G401.6 (cell line): Measurements from ENCODE around the gene PC.
A peak's percentile ranks its signal among the peaks of the same experiment; 100 is the strongest.

Experiments
- FAIRE-seq: peaks from 2 replicates; lab custom pipeline; 2012; peaks lifted over from hg19 to GRCh38; lab: Jason Lieb, UNC

The PC gene

DNA sequence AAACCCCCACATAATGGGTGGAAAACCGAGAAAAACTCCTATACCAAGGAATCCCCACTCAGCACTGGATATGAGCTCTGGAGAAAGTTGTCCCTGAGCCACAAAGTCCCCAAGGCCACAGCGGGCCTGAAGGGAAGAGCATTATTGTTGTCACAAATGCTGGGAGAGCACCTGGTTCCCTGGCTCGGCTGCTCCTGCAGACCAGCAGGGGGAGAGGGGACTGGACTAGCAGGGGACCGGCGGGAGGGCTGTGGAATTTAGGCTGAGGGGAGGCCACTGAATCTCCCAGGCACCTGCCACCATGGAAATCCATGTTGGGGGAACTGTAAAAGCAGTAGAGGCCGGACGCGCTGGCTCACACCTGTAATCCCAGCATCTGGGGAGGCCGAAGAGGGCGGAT, 7.0 kb downstream of the PC start:
- no peak for FAIRE-seq

DNA sequence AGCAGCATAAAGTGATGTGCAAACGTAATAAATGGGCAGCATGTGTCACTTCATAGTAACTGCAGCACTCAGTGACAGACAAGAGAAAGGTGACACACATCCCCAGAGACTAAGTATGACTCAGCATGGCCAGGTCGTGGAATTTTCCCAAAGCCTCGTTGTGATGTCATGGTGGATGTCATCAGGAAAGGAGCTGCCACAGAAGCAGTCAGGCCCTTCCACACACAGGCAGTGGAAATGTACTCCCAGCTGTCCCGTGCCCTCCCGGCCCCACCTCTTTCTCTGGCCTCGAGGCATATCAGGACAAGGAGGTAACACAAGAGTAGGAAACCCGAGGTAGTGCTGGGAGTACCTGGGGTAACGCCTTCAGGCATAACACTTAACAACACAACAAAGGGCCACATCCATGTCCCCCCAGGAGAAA, 8.1 kb downstream of the PC start:
- no peak for FAIRE-seq

DNA sequence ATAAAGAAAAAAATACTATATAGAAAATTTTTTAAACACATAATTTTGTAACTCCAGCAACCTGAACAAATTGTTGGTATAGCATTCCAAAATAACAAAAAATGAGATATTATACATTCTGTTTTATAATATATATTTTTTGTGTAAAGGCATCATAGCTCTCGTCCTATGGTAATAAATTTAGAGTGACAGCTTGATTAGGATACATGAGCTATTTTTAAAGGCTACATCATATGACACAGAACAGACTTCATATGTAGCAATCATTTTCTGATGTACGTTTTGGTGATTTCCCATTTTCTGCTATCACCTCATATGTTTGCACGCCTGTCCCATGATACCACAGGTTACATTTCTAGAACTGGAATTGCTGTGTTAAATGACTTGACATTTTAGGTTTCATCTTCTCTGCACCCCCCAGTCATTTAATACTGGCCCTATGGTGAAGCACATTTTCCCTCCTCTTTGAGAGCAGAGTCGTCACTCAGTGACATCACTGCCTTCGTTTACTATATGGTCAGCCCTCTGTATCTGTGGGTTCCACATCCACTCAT, 19.5 kb downstream of the PC start:
- FAIRE-seq, result peak; percentile 3

DNA sequence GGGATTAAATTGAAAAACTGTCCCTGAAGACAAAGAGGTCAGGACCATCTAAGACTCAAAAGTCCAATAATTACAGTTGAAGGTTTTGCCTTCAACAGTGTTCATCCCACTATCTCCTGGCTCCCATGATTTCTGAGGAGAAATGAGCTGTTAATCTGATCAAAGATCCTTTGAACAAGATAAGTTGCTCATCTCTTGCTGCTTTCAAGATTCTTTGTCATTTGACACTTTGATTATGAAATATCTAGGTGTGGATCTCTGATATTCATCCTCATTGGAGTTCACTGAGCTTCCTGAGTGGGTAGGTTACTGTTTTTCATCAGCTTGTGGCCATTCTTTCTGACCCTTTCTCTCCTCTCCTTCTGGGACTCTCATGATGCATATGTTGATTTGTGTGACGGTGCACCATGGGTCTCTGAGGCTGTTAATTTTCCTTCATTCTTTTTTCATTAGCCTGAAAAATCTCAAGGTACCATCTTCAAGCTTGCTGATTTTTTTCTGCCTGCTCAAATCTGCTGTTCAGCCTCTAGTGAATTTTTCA, 20.9 kb downstream of the PC start:
- no peak for FAIRE-seq

DNA sequence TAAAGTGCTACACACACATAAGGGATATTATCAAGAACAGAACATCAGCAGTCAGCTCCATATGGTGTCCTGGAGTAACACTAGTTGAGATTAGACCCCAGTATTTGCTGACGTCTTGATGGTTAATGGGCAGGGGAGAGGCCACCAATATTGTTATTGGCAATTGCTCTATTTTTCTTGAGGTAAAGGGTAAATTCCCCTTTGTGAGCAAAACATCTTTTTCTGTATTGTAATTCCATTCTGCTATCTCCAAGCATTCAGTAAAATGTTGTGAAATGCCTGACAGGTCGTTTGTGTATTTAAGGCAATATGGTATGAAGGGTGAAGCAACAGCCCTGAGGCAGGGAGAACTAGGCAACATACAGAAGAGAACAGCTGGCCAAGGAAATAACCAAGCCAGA, 21.9 kb downstream of the PC start:
- no peak for FAIRE-seq

DNA sequence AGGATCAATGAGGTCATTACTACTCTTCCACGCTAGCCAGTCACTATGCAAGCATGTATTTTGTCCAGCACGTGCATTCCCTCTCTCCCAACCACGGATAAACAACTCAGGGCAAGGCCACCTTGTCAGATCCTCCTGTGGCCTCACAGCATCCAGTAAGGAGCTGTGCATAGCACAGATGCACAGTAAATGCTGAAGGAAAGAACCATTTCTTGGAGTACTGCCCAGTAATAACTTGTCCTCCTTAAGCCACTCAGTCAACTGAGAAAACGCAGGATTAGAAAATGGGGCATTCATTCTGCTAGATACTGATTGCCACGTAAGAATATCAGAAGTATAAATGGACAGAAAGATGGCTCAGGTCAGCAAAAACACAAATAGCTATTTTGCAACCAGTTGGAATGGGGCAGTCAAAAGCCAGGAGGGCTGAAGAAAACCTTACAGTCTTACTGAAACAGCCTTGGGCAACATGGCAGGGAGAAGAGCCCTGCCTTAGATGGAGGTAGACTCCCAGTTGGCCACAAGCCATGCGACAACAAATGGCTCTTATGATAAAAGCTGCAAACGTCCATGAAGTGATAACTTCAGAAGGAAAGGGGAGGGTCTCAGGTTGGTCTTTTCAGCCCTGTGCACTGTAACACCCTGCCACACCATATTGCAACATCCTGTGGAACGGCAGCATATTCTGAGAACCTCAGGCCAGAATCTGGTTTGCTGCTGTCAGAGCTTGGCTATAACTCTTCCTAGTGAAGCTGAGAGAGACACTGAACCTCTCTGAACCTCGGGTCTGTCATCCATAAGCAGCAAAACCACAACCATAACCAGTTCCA, 23.0 kb downstream of the PC start:
- no peak for FAIRE-seq

DNA sequence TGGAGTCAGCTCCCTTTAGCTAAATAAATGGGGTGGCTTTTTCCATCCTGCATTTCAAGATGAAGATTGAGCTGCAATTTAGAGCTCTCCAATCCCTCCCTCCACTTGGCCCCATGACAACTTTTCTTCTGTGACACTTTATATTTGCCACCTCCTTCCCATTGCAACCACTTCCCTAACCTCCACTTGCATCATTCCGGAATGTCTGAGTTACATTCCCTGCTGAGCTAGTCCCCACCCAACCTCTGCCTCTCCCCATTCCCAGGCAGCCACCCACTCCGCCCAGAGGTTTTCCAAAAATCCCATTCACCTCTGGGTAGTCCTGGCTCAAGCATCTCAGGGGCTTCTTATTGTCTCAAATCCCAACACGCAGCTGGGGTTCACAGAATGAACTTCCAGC, 24.7 kb downstream of the PC start:
- FAIRE-seq, result no peak

DNA sequence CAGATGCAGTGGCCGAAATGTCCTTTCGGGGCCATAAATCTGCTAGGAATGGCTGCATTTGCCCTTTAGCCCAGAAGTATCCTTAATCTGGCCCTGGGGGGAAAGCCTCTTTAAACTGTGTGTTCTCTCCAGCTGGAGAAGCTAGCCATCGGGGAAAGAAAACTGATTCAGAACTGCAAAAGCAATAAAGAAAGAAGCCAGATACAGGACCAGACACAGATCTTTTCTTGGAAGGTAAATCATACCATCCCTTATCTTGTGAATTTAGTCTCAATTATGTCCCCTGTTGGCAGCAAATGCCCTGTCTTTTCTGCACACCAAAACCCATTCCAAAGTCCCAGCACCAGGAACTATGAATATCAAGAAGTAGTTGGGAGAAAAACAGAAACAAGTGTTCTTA, 25.6 kb downstream of the PC start:
- no peak for FAIRE-seq

DNA sequence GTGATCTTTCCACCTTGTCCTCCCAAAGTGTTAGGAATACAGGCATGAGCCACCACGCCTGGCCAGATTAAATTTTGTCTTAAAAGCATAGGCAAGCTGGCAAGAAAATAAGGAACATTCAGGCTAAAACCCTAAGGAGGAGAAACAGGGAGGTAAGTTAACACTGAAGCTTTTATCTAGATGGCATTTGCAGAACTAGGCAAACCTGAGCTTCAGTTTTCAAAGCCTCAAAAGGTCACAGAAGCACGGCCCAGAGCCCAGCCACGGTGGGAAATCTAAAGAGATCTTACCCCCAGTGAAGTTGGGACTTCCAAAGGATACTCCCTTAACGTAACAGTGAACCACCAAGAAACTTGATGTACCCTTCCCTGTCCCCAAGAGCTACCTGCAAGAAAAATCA, 28.4 kb downstream of the PC start:
- FAIRE-seq, result no peak

DNA sequence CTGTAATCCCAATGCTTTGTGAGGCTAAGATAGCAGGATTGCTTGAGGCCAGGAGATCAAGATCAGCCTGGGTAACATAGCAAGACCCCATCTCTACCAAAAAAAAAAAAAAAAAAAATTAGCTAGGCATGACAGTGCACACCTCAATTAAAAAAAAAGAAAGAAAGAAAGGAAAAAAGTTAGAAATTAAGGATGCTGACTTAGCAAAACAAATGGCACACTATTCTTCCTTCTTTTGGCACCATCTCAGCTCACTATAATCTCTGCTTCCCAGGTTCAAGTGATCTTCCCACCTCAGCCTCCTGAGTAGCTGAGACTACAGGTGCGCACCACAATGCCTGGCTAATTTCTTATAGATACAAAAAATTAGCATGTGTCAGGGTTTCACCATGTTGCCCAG, 33.9 kb downstream of the PC start:
- no peak for FAIRE-seq

DNA sequence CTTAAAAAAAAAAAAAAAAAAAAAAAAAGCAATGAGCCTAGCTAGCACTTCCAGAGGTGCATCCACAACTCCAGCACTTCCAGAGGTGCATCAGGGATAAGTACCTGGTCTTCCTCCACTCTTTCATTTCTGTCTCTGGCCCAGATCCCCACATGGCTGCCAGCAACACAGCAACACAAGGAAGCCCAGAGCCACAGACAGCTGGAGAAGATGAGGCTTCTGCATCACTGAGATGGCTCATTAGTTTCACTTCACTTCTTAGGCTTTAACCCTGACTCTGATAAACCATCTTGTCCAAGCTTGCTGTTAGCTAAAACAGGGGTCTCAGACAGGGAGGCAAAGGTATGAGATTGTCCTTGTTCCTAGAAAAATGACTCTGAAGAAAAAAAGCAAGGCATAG, 35.6 kb downstream of the PC start:
- FAIRE-seq, result no peak

DNA sequence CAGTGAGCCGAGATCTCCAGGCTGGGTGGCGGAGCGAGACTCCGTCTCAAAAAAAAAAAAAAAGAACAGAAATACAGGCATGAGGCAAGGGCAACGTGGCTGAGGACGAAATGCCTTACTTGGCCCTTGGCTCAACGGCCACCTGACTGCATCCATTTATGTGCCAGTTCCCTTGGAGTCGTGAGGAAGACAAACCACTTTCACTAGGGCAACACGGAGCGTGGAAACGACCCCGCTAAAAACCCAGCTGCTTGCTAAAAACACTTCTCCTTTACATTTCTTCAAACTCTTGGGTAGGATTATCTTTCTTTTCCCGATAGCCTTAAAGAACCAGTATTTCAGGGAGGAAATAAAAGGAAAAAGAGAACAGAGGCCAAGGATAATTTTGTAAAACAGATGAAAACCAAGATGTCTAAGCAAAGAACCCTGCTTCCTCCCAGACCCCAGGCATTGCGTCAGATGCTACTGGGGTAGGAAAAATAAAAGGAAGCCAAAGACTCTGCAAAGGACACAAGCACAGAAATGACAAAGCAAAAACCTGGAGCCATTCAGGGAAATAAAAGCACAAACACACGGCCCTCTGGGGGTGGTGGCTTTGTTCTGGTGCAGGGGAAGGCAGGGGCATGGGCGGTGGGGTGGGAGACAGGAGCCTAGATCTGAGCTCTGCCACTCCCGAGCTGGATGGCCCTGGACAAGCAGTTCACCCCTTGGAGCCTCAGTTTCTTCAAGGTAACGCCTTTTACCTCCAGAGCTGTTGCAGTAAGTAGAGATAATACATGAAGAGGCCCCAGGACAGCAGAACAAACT, 37.0 kb downstream of the PC start:
- no peak for FAIRE-seq

DNA sequence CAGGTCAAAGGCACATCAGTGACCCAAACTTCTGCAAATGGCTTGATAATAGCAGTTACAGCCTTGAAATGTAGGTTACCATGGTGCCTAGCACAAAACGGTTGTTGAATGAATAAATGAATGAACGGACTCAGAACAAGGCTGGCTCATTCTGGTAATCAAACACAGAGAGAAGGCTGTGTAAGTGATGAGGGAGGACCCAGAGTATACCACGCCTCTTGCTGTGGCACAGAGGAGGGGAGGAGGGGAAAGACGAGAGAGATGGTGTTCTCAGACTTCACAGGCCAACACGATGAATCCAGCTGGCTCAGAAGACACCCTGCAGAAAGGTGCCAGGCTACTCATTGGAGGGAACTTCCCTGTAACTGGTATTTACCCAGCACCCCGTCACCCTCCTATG, 38.3 kb downstream of the PC start:
- no peak for FAIRE-seq

DNA sequence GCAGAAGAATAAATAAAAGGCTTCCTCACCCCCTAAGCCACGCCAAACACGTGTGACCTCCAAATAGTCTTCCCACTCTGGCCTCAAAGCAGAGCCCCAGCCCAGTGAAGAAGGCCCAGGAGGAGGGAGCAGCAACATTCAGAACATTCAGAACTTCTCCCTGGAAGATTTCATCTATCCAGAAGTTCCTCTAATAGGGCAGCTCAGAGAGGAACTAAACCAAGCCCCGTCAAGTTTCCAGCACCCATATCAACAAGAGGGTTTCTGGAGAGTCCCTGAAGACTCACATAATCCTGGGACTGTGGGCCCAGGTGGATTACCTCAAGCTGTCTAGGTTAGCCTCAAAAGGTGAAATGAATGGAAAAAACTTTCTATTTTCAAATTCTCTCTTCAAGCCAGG, 39.4 kb downstream of the PC start:
- no peak for FAIRE-seq

DNA sequence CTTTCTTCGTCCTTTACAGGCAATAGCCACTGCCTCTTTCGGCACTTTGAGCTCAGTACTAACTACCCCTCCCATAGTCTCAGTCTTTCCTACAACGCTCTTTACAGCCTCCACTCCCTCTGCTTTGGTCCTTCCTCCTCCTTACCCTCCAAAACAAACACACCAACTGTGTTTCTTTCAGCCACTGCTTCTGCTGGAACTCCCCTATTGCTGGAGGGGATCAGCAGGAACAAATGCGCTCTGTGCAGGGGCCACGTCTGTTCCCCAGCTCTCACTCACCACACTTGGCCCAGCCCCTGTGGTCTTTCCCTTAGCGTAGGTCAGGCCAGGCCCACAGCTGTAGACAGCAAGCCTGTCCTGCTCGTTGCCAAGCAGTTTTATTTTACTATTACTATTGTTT, 42.3 kb downstream of the PC start:
- no peak for FAIRE-seq

DNA sequence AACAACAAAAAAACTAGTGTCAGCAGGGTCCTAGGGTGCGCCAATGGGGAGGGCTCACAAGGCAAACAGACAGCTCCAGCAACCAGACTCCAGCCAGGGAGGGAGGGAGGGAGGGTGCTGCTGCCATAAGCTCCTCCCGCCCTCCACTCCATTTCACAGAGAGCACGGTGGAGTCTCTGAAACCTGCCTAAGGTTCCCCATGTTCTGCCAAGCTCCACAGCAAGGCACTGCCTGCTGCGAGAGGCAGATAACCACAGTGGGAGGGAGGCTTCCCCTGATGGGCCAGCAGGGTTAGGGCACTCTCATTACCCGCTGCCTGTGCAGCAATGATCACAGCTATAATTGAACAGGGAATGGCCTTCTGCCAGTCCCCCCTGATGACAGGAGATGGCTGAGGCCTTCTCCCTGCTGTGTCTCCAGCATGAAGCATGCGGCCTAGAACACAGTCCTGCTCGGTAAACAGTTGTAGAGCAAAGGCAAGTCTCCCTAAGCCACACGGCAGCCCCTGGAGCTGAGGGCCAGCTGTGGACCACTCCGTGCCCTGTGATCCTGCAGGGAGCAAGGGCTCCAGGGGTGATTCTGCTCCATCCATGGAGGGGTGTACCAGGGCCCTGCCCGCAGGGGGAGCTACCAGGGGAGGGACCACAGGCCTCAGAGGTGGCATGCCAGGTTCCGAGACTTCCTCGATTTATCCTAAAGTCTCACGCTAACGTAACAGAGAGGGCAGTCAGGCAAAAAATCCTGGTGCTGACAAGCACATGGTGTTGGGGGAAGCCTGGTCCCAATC, 42.9 kb downstream of the PC start:
- no peak for FAIRE-seq

DNA sequence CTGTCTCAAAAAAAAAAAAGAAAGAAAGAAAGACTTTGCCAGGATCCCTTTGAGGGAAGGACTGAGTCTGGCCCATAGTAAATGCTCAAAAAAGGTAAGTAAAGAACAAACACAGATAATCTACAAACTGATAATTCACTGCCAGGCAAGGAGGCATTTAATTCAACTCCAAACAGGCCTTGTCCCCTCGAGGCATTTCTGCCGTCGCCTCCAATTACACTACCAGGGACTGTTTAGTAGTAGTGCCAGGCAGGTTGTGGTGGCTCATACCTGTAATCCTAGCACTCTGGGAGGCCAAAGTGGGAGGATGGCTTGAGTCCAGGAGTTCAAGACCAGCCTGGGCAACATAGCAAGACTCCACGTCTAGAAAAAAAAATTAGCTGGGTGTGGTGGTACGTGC, 43.7 kb downstream of the PC start:
- no peak for FAIRE-seq

DNA sequence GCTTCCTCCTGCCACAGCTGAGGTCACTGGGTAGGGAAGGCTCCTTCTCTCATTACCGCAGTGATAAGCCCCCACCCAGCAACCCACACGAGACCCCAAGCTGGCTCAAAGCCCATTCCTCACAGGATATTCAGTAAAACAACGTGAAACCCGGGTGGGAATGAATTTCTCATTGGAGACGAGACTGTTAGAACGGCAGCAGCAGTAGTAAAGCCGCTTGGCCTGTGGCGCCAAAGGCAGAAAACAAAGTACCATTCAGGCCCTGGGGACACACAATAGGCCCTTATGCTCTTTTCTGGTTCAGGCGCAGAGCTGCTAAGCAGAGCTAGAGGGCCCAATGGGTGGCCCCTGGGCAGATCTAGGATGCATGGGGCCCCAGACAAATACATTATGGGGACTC, 45.3 kb downstream of the PC start:
- no peak for FAIRE-seq

DNA sequence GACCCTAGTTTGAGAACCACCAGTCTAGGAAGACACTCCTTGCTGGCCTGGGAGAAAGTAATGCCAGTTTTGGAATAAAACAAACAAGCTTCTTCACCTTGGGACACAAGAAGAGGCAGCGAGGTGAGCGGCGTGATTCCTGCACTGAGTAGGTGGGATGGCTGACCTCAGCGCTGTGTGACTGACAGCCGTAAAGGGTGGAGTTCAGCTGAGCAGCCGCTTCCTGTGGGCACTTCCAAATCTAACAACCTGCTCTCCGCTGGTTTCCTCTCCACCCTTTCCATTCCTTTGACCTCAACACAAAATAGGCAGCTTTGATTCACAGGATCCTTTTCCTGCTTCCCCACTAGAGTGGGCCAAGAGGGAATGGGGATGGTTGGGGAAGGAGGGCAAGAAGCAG, 45.8 kb downstream of the PC start:
- no peak for FAIRE-seq

DNA sequence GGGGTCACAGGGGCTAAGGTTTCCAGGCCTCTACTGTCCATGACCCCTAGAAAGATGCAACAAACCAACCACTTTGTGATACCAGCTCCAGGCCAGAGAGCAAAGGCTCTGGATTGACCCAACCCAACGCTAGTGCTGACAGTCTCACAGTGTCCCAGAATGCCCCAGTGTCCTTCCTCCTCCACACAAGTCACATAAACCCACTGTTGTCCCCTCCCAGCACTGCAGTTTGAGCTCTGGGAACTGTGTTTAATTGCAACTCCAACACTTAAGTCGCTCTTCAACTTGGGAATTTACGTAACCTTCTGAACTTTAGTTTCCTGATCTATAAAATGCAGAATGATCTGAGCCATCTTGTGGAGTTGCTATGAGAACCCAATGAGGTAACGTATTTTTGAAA, 47.5 kb downstream of the PC start:
- FAIRE-seq, result no peak

DNA sequence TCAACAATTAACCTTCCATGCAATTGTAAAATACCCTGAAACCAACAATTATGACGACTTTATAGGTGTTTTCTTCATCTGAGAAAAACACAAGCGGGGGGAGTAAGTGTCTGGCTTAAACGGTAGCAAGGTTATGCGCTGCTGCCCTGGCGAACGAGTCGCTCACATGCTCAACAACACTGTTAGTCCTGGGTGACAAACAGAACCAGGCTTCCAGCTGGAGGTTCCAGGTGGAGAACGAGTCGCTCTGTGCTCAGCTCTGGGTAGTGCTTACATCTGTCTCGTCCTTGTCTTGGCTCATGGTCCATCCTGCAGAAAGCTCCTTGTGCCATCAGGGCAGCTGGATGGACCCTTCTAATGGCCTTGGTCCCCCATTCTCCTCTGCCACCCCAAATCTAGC, 48.2 kb downstream of the PC start:
- FAIRE-seq, result no peak

DNA sequence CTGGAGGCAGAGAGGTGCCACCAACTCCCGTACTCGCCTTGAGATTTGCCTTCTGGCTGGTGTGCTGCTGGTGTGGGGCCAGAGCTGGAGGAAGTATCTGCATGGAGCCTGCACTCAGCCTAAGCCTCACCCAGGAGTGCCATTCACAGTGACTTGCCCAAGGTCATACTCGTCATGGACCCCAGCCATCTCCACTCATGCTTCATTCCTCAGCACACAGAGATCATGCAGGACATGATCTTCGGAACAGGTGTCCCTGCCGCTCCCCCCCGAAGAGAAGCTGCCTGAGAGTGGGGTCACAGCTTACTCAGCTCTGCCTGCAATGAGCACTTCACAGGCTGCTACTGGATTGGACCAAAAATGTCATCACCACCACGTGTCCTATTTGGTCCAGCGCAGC, 49.0 kb downstream of the PC start:
- no peak for FAIRE-seq
